ENCODE results near the gene SPATS2. TPM values are rescaled to one million over a fixed set of nuclear protein-coding genes. Genes with fewer than 3 reads are reported as not detected.

Gene SPATS2
- total RNA-seq, 1 donor from 2014 or later = 32.1 TPM

Other genes with a start within 250 kb of the SPATS2 start
- gene TUBA1B, start 236.1 kb upstream of the SPATS2 start, total RNA-seq = 361 TPM
- gene TUBA1A, start 178.4 kb upstream of the SPATS2 start, total RNA-seq = 155 TPM
- gene TUBA1C, start 102.4 kb upstream of the SPATS2 start, total RNA-seq = 99.4 TPM
- gene PRPH, start 72.3 kb upstream of the SPATS2 start, total RNA-seq = 6.3 TPM
- gene TROAP, start 44.2 kb upstream of the SPATS2 start, total RNA-seq = 2.0 TPM
- gene C1QL4, start 30.3 kb upstream of the SPATS2 start, total RNA-seq = 0.12 TPM
- gene DNAJC22, start 20.6 kb upstream of the SPATS2 start, total RNA-seq = 73.7 TPM
- 22.6 TPM for gene KCNH3, start 171.6 kb downstream of the SPATS2 start, total RNA-seq
- 64.5 TPM for gene MCRS1, start 200.7 kb downstream of the SPATS2 start, total RNA-seq
- 0.32 TPM for gene FAM186B, start 238.2 kb downstream of the SPATS2 start, total RNA-seq

All from mucosa of gallbladder (tissue), 1 donor.